K562 (cell line): ENCODE measurements around the gene DNAJC18.

ENCODE experiments used
- CTCF ChIP-seq, 3 experiments: IDR thresholded peaks in 2 of 3; conservative IDR thresholded peaks in 1 of 3; 2 replicates each; pipeline ENCODE4 v1.5.1; 2011 to 2012; ENCODE audit warnings: low read length in 3 of 3, mild to moderate bottlenecking in 3 of 3, control low read depth in 2 of 3, improper control_type of control experiment in 1 of 3, inconsistent platforms in 1 of 3, low read depth in 1 of 3, mixed read lengths in 1 of 3, moderate library complexity in 1 of 3; ENCODE audit not compliant: insufficient read depth in 2 of 3
- SIN3A ChIP-seq, 2 experiments: fragments of 150-350 bp in 1 of 2; IDR thresholded peaks; 2 replicates each; pipeline ENCODE4 v1.6.1; 2011 to 2016; ENCODE audit warnings: borderline replicate concordance in 2 of 2, low read depth in 2 of 2, low read length in 2 of 2, mild to moderate bottlenecking in 2 of 2, moderate library complexity in 2 of 2; ENCODE audit not compliant: control insufficient read depth in 1 of 2

GRCh38 chr5:139363937-139364336 is 75.4 kb downstream of the DNAJC18 start:
- TF ChIP-seq SIN3A (IDR thresholded peaks at IDR 0.05; ENCODE audit: borderline replicate concordance in 2 of 2, control insufficient read depth in 1 of 2, low read depth in 2 of 2, low read length in 2 of 2) (no peak), CTCF (IDR thresholded peaks at IDR 0.05 in 2 of 3, conservative IDR thresholded peaks at IDR 0.05 in 1 of 3; ENCODE audit: insufficient read depth in 2 of 3, low read depth in 1 of 3, low read length in 3 of 3) (no peak)
